Endothelial cell of umbilical vein (primary cell): ENCODE measurements around the gene UNC5C. TPM values are rescaled to one million over a fixed set of nuclear protein-coding genes. Genes with fewer than 3 reads are reported as not detected.

Source experiments
- BruUV-seq: library from RNA; stranded (reverse); fragments of 400-500 nt; replicated peaks from 2 replicates; lab custom pipeline; 2021; lab: Mats Ljungman, UMichigan
- CTCF ChIA-PET: fragments of 300-600, 350-600 bp; sonication (Branson Sonifier 250); formaldehyde crosslinking; loops from one replicate; lab custom pipeline; 2021; ENCODE audit warnings: antibody characterized with exemption, inconsistent platforms; lab: Charles Lee
- POLR2A ChIA-PET: fragments of 300-600, 350-600 bp; sonication (Branson Sonifier 250); formaldehyde crosslinking; loops from one replicate; lab custom pipeline; 2021; ENCODE audit warnings: antibody characterized with exemption, inconsistent platforms; lab: Charles Lee
- DNase-seq: peaks from one replicate; pipeline ENCODE4 v3.0.0-alpha.2; 2011; ENCODE audit warnings: low read depth, low spot score
- FAIRE-seq: peaks from 2 replicates; lab custom pipeline; 2011; peaks lifted over from hg19 to GRCh38; lab: Jason Lieb, UNC
- H2AFZ ChIP-seq: 2 replicates; pipeline ENCODE4 v1.6.0; 2012; ENCODE audit warnings: low read depth, low read length, control low read depth, inconsistent platforms
- H3K27ac ChIP-seq: 2 replicates; pipeline ENCODE4 v1.5.1; 2011; ENCODE audit warnings: low read depth, mild to moderate bottlenecking, control low read depth, low read length, moderate library complexity; ENCODE audit not compliant: insufficient read depth
- H3K27me3 ChIP-seq, 2 experiments: 2 replicates each; pipeline versions ENCODE4 v1.6.0 to v1.6.1; 2011; ENCODE audit warnings: low read length in 2 of 2, mixed read lengths in 1 of 2; ENCODE audit not compliant: control insufficient read depth in 2 of 2, insufficient read depth in 2 of 2
- H3K36me3 ChIP-seq, 2 experiments: 2 replicates in 1 of 2; 3 replicates in 1 of 2; pipeline ENCODE4 v1.5.1; 2011; ENCODE audit warnings: low read length in 2 of 2, mild to moderate bottlenecking in 1 of 2, moderate library complexity in 1 of 2; ENCODE audit not compliant: control insufficient read depth in 2 of 2, insufficient read depth in 2 of 2; ENCODE audit errors: extremely low read depth in 1 of 2
- H3K4me1 ChIP-seq: 3 replicates; pipeline ENCODE4 v1.5.1; 2011; ENCODE audit warnings: mild to moderate bottlenecking, low read length; ENCODE audit not compliant: control insufficient read depth, insufficient read depth; ENCODE audit errors: extremely low read depth
- H3K4me2 ChIP-seq: 2 replicates; pipeline ENCODE4 v1.6.1; 2011; ENCODE audit warnings: low read length, control low read depth, mixed read lengths; ENCODE audit not compliant: insufficient read depth
- H3K4me3 ChIP-seq, 3 experiments: fragments of 200-600 bp in 1 of 3; sonication (generic), shearing (Covaris generic) in 1 of 3; replicated peaks in 1 of 3; 2 replicates each; pipeline ENCODE4 v1.5.1; 2011 to 2016; ENCODE audit warnings: control low read depth in 3 of 3, low read length in 3 of 3, mild to moderate bottlenecking in 2 of 3, inconsistent platforms in 1 of 3, low read depth in 1 of 3, moderate library complexity in 1 of 3; ENCODE audit not compliant: insufficient read depth in 1 of 3
- H3K79me2 ChIP-seq: 2 replicates; pipeline ENCODE4 v1.6.0; 2012; ENCODE audit warnings: low read length, inconsistent platforms; ENCODE audit not compliant: control insufficient read depth, insufficient read depth
- H3K9ac ChIP-seq: replicated peaks from 2 replicates; pipeline ENCODE3; 2011; ENCODE audit warnings: low read length, control low read depth; ENCODE audit not compliant: insufficient read depth; ENCODE audit errors: extremely low read depth
- H3K9me1 ChIP-seq: replicated peaks from 3 replicates; pipeline ENCODE4 v1.6.0; 2011; ENCODE audit warnings: mild to moderate bottlenecking, low read length; ENCODE audit not compliant: control insufficient read depth, insufficient read depth; ENCODE audit errors: extremely low read depth
- H3K9me3 ChIP-seq: replicated peaks from 2 replicates; pipeline ENCODE4 v1.5.1; 2012; ENCODE audit warnings: low read length, inconsistent platforms; ENCODE audit not compliant: control insufficient read depth, insufficient read depth
- H4K20me1 ChIP-seq: replicated peaks from 2 replicates; pipeline ENCODE3; 2011; ENCODE audit warnings: mild to moderate bottlenecking, low read length; ENCODE audit not compliant: control insufficient read depth, insufficient read depth; ENCODE audit errors: extremely low read depth
- EZH2 ChIP-seq: IDR thresholded peaks from 2 replicates; pipeline ENCODE4 v1.6.1; 2012; ENCODE audit warnings: borderline replicate concordance, low read depth, mild to moderate bottlenecking, moderate library complexity, low read length, inconsistent platforms; ENCODE audit not compliant: severe bottlenecking
- FOS ChIP-seq: IDR thresholded peaks from 2 replicates; pipeline ENCODE4 v1.6.1; 2011; ENCODE audit warnings: mild to moderate bottlenecking, low read length, moderate library complexity, borderline replicate concordance; ENCODE audit not compliant: insufficient read depth
- GATA2 ChIP-seq: IDR thresholded peaks from 2 replicates; pipeline ENCODE4 v1.7.0; 2011; ENCODE audit warnings: low read depth, mild to moderate bottlenecking, moderate library complexity, mixed read lengths, low read length; ENCODE audit not compliant: insufficient read length, insufficient read depth
- JUN ChIP-seq: IDR thresholded peaks from 2 replicates; pipeline ENCODE4 v1.6.1; 2011; ENCODE audit warnings: borderline replicate concordance, low read depth; ENCODE audit not compliant: insufficient read length, insufficient read depth
- MAX ChIP-seq: IDR thresholded peaks from 2 replicates; pipeline ENCODE4 v1.6.1; 2011; ENCODE audit not compliant: insufficient read depth, insufficient read length
- MYC ChIP-seq: IDR thresholded peaks from one replicate; pipeline ENCODE4 v1.6.1; 2011; ENCODE audit warnings: mild to moderate bottlenecking, low read depth, low read length
- POLR2A ChIP-seq: IDR thresholded peaks from 2 replicates; pipeline ENCODE4 v1.6.1; 2012; ENCODE audit warnings: low read depth, mild to moderate bottlenecking, control low read depth, low read length
- POLR2AphosphoS5 ChIP-seq: IDR thresholded peaks from 2 replicates; pipeline ENCODE4 v1.6.1; 2012; ENCODE audit warnings: low read depth, mild to moderate bottlenecking, control low read depth, low read length, moderate library complexity; ENCODE audit not compliant: insufficient read depth
- dilution Hi-C: fragments of 300-500 bp; cut with MboI; formaldehyde crosslinking; loops from one replicate; pipeline ENCODE4 v1.15.0; 2019; ENCODE audit warnings: low sequenced_read_pairs; ENCODE audit not compliant: extremely low pct_ligation_motif_present
- intact Hi-C: fragments of 100-400 bp; cut with micrococcal nuclease; formaldehyde crosslinking; loops from one replicate; pipeline ENCODE4 v1.10.0; 2022
- polyA plus RNA-seq, 4 experiments: library from polyadenylated mRNA; depleted of rRNA in 3 of 4; stranded (reverse) in 3 of 4; unstranded in 1 of 4; fragments of >200 nt; gene quantifications; 2 replicates each; pipeline versions ENCODE4 v1.2.1 to v1.2.3, GENCODE V29; 2011 to 2012; ENCODE audit warnings: missing spikeins in 1 of 4
- total RNA-seq: library from RNA; stranded (reverse); gene quantifications from 2 replicates; pipeline ENCODE4 v1.2.3, GENCODE V29; 2021
- TF ChIP-seq, protein P1 (sequence below), 2 donors: IDR thresholded peaks; 1 replicate in 1 of 2; 2 replicates in 1 of 2; pipeline ENCODE4 v1.5.1; 2011; ENCODE audit warnings: low read length in 2 of 2, mild to moderate bottlenecking in 2 of 2, moderate library complexity in 2 of 2, control low read depth in 1 of 2, inconsistent platforms in 1 of 2, low read depth in 1 of 2; ENCODE audit not compliant: insufficient read depth in 1 of 2; ENCODE audit errors: extremely low read depth in 1 of 2

The UNC5C gene
- total and polyA plus RNA-seq, 2 donors (not counting 3 experiments of a cell fraction or from before 2014, with no cell fraction given): 0.44 to 0.53 TPM

DNA sequence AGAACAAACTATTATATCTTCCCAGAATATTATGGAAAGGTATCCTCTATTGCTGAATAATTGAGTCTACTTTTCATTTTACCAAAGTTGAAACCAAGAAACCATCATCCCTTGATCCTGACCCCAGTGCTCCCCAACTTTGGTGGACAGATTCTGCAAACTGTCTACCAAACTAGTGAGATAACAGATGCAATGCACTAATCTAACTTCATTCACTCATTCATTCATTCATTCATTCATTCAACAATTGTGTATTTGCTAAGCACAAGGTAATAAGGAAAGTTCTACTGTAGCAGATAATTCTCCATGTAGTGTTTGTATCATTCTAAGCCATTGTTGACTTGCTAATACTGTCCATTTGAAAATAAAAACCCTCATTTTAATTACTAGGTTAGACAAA is 150.6 kb downstream of the UNC5C start:
- no peak for FAIRE-seq

More for the DNA sequence above, 150.6 kb downstream of the UNC5C start:
- no peaks in the 10 kb centered on the region for H3K4me1 ChIP-seq
- dilution Hi-C loops (no loop called here), intact Hi-C loops (no loop called here)
- no peak overlapping the region for H3K4me3 ChIP-seq
- no peaks in the 10 kb centered on the region for H3K9me1 ChIP-seq
- H3K4me2 ChIP-seq: no peak overlapping the region
- no peak overlapping the region for H2AFZ ChIP-seq
- H3K36me3 ChIP-seq: no peaks in the 10 kb centered on the region
- BruUV-seq: no TSS peak
- H4K20me1 ChIP-seq: no peaks in the 10 kb centered on the region
- H3K27me3 ChIP-seq: no peaks in the 10 kb centered on the region
- ChIA-PET POLR2A (no interaction called here), CTCF (no interaction called here)
- no peak for DNase-seq
- no peak overlapping the region for H3K9ac ChIP-seq
- no peaks in the 10 kb centered on the region for H3K79me2 ChIP-seq
- H3K27ac ChIP-seq: no peak overlapping the region
- H3K9me3 ChIP-seq: no peaks in the 10 kb centered on the region
- no peak for TF ChIP-seq MAX
- no peak for TF ChIP-seq GATA2
- TF ChIP-seq POLR2A: no peak
- TF ChIP-seq JUN: no peak
- no peak for TF ChIP-seq EZH2
- TF ChIP-seq, protein P1, sequence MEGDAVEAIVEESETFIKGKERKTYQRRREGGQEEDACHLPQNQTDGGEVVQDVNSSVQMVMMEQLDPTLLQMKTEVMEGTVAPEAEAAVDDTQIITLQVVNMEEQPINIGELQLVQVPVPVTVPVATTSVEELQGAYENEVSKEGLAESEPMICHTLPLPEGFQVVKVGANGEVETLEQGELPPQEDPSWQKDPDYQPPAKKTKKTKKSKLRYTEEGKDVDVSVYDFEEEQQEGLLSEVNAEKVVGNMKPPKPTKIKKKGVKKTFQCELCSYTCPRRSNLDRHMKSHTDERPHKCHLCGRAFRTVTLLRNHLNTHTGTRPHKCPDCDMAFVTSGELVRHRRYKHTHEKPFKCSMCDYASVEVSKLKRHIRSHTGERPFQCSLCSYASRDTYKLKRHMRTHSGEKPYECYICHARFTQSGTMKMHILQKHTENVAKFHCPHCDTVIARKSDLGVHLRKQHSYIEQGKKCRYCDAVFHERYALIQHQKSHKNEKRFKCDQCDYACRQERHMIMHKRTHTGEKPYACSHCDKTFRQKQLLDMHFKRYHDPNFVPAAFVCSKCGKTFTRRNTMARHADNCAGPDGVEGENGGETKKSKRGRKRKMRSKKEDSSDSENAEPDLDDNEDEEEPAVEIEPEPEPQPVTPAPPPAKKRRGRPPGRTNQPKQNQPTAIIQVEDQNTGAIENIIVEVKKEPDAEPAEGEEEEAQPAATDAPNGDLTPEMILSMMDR (IDR thresholded peaks at IDR 0.05; ENCODE audit: extremely low read depth in 1 of 2, insufficient read depth in 1 of 2, low read depth in 1 of 2, low read length in 2 of 2): no peak
- TF ChIP-seq MYC: no peak
- TF ChIP-seq FOS: no peak
- no peak for TF ChIP-seq POLR2AphosphoS5
